ENCODE results near the gene TRAF2. TPM values are rescaled to one million over a fixed set of nuclear protein-coding genes. Genes with fewer than 3 reads are reported as not detected.

Gene TRAF2
- total RNA-seq, 1 experiment from 2014 or later: 10.1 TPM

GRCh38 chr9:136962163-136962562, 75.8 kb downstream of the TRAF2 start:
- DNase-seq (ENCODE audit: low read depth): no peak

GRCh38 chr9:136962701-136963248, 76.5 kb downstream of the TRAF2 start:
- DNase-seq (ENCODE audit: low read depth): no peak

DNA sequence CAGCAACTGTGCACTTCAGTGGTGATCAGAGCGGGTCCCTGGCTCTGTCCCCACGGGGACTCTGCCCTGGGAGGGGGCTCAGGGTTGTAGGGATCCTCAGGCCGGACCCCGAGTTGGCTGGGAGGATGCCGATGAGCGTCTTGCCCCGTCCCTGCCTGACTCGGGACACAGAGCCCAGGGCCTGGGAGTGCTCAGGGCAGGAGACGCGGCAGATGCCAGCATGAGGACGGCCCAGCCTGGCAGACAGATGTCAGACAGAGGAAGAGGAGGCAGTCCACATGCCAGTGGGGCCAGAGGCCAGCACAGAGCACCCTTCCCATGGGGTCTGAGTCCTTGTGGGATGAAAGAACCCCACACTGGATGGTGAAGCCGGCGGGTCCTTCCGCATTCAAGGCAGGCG, 77.0 kb downstream of the TRAF2 start:
- no peak for DNase-seq (ENCODE audit: low read depth)

DNA sequence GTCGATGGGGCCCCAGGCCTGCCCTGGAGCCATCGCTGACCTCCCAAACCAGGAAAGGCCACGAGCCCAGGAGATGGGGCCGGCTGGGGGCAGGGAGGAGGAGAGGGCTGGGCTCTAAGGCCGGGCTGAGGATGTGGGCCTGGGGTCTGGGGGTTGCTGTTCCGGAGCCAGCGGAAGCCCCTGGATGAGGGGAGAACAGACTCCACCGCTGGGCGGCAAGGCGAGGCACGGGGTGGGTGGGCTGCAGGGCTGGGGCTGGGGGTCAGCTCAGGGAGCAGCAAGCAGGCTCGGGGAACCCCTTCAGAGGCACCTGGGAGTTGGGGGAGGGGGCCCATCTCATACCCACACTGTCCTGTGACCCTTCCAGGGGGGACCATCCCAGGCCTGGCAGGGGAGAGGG, 77.4 kb downstream of the TRAF2 start:
- no peak for DNase-seq (ENCODE audit: low read depth)

DNA sequence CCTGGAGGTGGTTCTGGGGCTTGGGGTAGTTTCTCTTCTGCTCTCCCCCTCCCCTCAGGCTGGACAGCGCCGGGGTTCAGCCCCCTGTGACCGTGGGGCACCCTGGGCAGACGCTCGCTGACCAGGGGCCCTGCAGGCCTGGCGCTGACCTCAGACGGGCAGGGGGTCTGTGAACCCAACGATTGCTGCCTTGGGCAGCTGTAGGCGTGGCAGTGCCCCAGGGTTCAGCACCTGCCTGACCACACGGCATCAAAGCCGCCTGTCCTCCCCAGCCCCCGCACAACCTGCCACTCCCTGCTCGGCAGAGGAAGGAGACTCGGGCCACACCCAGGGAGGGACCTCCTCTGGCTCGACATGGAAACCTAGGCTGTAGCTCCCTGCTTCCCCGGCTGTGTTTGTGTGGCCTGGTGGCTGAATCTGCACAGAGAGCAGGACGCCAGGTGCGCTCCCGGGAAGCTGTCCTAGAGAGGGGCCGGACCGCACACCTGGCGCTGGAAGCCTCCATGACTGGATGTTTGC, 77.9 kb downstream of the TRAF2 start:
- no peak for DNase-seq (ENCODE audit: low read depth)

GRCh38 chr9:136964833-136965422, 78.6 kb downstream of the TRAF2 start:
- DNase-seq (ENCODE audit: low read depth): no peak

DNA sequence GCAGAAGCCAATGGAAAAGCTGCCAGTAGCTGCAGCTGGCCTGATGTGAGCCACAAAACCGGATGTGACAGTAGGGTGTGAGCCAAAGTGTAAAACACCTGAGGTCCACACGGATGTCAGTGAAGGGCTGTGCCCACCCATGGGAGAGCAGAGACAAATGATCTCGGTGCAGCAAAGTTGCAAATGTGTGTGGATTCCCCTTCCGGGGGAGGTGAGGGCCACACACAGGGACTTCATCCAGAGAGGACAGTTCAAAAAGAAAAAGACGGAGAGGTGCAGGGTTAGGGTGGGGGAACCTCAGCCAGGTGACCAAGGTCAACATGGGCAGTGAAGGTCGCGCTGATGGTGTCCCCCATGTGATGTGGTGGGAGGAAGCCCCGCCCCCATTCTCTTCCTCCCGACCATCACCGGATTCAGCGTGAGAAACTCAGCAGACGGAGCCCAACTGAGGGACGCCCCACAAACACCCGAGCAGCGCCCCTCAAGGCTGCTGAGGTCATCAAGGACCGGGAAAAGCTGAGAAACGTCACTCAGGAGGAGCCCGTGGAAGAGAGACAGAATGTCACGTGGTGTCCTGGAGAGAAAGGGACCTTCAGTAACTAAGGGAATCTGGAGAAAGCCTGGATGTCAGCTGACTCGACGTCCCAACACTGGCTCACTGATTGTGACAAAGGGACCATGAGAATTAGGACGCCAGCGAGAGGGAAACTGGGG, 79.6 kb downstream of the TRAF2 start:
- no peak for DNase-seq (ENCODE audit: low read depth)

- DNase-seq (ENCODE audit: low read depth): no peak
Observed at GRCh38 chr9:136968333-136969127, 82.2 kb downstream of the TRAF2 start.

- DNase-seq (ENCODE audit: low read depth): no peak
Observed at GRCh38 chr9:136969150-136969549, 82.8 kb downstream of the TRAF2 start.

GRCh38 chr9:136969774-136970173, 83.5 kb downstream of the TRAF2 start:
- no peak for DNase-seq (ENCODE audit: low read depth)

- no peak for DNase-seq (ENCODE audit: low read depth)
Observed at GRCh38 chr9:136970361-136970760, 84.0 kb downstream of the TRAF2 start.

- no peak for DNase-seq (ENCODE audit: low read depth)
Observed at GRCh38 chr9:136971746-136972145, 85.4 kb downstream of the TRAF2 start.

DNA sequence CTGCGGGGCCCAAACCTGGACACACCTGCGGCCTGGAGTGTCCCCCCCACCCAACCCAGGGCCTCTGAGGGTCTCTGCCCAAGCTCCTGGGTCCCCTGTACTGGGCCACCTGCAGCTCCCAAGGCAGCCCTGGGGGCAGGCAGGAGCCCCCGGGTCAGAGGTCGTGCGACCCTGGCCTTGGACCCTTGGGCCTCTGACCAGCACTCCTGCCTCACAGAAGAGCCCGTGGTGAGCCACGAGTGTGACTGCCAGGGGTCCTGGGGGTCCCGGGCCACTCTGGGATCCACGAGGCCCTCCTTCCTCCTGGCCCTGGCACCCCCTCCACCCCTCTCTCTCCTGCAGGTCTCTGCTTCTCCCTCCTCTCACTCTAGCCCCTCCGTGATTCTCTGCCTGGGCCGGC, 86.0 kb downstream of the TRAF2 start:
- no peak for DNase-seq (ENCODE audit: low read depth)

- no peak for DNase-seq (ENCODE audit: low read depth)
Observed at GRCh38 chr9:136972743-136973142, 86.4 kb downstream of the TRAF2 start.

DNA sequence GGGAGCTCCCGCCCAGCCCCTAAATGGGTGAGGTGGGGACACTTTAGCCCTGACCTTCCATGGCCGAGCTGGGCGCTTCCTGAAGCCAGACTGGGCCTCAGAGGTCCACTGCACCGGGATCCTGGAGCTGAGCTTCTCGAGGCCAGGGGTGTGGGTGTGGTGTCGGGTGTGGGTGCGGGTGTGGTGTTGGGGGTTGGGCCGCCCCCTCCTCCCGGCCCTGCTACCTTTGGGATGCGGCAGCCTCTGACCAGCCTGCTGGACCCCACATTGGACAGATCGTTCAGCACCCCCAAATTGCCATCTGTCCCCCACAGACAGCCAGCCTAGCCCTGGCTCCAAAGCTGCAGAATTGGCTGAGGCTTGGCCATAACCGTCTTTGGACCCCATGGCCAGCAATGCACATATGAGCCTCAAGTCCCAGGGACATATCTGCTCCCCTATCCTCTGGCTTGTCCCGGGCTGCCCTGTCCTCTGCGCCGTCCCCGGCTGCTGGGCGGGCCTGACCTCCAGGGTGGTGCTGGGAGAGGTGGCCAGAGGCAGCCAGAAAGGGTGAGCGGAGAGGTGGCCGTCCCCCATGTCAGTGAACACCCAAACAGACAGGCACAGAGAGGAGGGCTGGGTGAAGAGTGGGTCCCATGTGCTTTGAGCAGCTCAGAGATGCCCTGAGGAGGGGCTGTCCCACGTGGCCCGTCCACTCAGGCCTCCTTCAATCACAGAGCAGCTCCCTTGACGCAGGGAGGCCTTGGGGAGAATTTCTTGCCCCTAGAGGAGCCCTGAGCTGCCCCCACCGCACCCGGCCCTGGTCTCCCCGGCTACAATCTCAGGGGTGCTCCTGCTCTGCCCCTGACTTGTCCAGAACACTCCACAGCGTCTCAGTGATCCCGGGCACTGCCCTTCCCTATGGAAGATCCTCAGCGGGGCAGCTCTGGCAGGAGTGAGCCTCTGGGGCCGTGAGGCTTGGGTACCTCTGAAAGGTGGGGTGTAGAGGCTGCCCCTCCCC, 87.6 kb downstream of the TRAF2 start:
- DNase-seq (ENCODE audit: low read depth): no peak

- DNase-seq (ENCODE audit: low read depth): peak; percentile 68
Observed at GRCh38 chr9:136974817-136975535, 88.7 kb downstream of the TRAF2 start.

GRCh38 chr9:136975644-136976043, 89.3 kb downstream of the TRAF2 start:
- peak; percentile 65 for DNase-seq (ENCODE audit: low read depth)

Data from RPMI7951 (cell line).